ENCODE data around the gene SPRR1A. TPM values are rescaled to one million over a fixed set of nuclear protein-coding genes. Genes with fewer than 3 reads are reported as not detected.
A peak's percentile ranks its signal among the peaks of the same experiment; 100 is the strongest.

SPRR1A gene
- polyA plus RNA-seq, 3 donors: not detected

GRCh38 chr1:152941037-152941711 lies 42.7 kb upstream of the SPRR1A start:
- no peak overlapping the region for H3K27ac ChIP-seq (ENCODE audit: low read depth in 1 of 2, low read length in 2 of 2)
- no peaks in the 10 kb centered on the region for H3K79me2 ChIP-seq (ENCODE audit: insufficient read depth, low read length)
- intact Hi-C loops (cut with micrococcal nuclease): no loop called here
- no peaks in the 10 kb centered on the region for H3K4me1 ChIP-seq (ENCODE audit: control insufficient read depth in 1 of 2, insufficient read depth in 2 of 2, low read length in 2 of 2)
- H3K4me2 ChIP-seq (replicated peaks; ENCODE audit: extremely low read depth, low read length, poor library complexity, severe bottlenecking): no peak overlapping the region
- no peak for TF ChIP-seq CTCF (IDR thresholded peaks at IDR 0.05)
- H3K4me3 ChIP-seq (replicated peaks in 1 of 3; ENCODE audit: low read depth in 2 of 3, low read length in 3 of 3): no peak overlapping the region
- H3K27me3 ChIP-seq (ENCODE audit: control insufficient read depth in 2 of 2, insufficient read depth in 2 of 2, low read length in 2 of 2): no peaks in the 10 kb centered on the region
- no peaks in the 10 kb centered on the region for H3K36me3 ChIP-seq (replicated peaks in 1 of 2; ENCODE audit: control insufficient read depth in 1 of 2, insufficient read depth in 2 of 2, low read length in 2 of 2)
- Mint-ChIP-seq H3K27me3 (ENCODE audit: low read depth in 3 of 3) (peaks cover 2 to 8% (median 3%) of the 10 kb centered on the region in 3 donors), H3K36me3 (no peaks in the 10 kb centered on the region), H3K4me1 (no peaks in the 10 kb centered on the region), H3K27ac (no peak overlapping the region), H3K9me3 (peaks cover 0 to 3% (median 1%) of the 10 kb centered on the region in 7 donors), H3K4me3 (no peak overlapping the region)
- DNase-seq: no peak
- no peak overlapping the region for H3K9ac ChIP-seq (ENCODE audit: insufficient read depth, low read length, poor library complexity, severe bottlenecking)
- WGBS (ENCODE audit: insufficient coverage): 84% methylated on average over 7 of the region's 8 CpGs
- H2AFZ ChIP-seq (ENCODE audit: insufficient read depth, low read depth, low read length, poor library complexity, severe bottlenecking): no peak overlapping the region
- H3K9me3 ChIP-seq (replicated peaks in 1 of 2; ENCODE audit: control insufficient read depth in 1 of 2, insufficient read depth in 1 of 2, low read length in 2 of 2): no peaks in the 10 kb centered on the region
- H4K20me1 ChIP-seq (ENCODE audit: insufficient read depth, low read length): no peaks in the 10 kb centered on the region

GRCh38 chr1:152942161-152942560 lies 41.7 kb upstream of the SPRR1A start:
- H3K9me3 ChIP-seq (replicated peaks in 1 of 2; ENCODE audit: control insufficient read depth in 1 of 2, insufficient read depth in 1 of 2, low read length in 2 of 2): no peaks in the 10 kb centered on the region
- H2AFZ ChIP-seq (ENCODE audit: insufficient read depth, low read depth, low read length, poor library complexity, severe bottlenecking): no peak overlapping the region
- no peaks in the 10 kb centered on the region for H3K4me1 ChIP-seq (ENCODE audit: control insufficient read depth in 1 of 2, insufficient read depth in 2 of 2, low read length in 2 of 2)
- TF ChIP-seq CTCF (IDR thresholded peaks at IDR 0.05): no peak
- H3K9me3 Mint-ChIP-seq: peaks cover 0 to 3% (median 1%) of the 10 kb centered on the region in 7 donors
- no peaks in the 10 kb centered on the region for H3K27me3 ChIP-seq (ENCODE audit: control insufficient read depth in 2 of 2, insufficient read depth in 2 of 2, low read length in 2 of 2)
- no peaks in the 10 kb centered on the region for H3K36me3 Mint-ChIP-seq
- no peak overlapping the region for H3K4me3 ChIP-seq (replicated peaks in 1 of 3; ENCODE audit: low read depth in 2 of 3, low read length in 3 of 3)
- no peaks in the 10 kb centered on the region for H3K36me3 ChIP-seq (replicated peaks in 1 of 2; ENCODE audit: control insufficient read depth in 1 of 2, insufficient read depth in 2 of 2, low read length in 2 of 2)
- no peaks in the 10 kb centered on the region for H3K79me2 ChIP-seq (ENCODE audit: insufficient read depth, low read length)
- no peak overlapping the region for H3K27ac ChIP-seq (ENCODE audit: low read depth in 1 of 2, low read length in 2 of 2)
- H3K4me3 Mint-ChIP-seq: no peak overlapping the region
- peaks cover 1 to 8% (median 3%) of the 10 kb centered on the region in 3 donors for H3K27me3 Mint-ChIP-seq (ENCODE audit: low read depth in 3 of 3)
- 90% methylated on average over 2 of the region's 2 CpGs for WGBS (ENCODE audit: insufficient coverage)
- intact Hi-C loops (cut with micrococcal nuclease): no loop called here
- H3K27ac Mint-ChIP-seq: peak overlapping the region in 1 of 7 donors; percentile 28
- H3K4me1 Mint-ChIP-seq: no peaks in the 10 kb centered on the region
- no peak overlapping the region for H3K4me2 ChIP-seq (replicated peaks; ENCODE audit: extremely low read depth, low read length, poor library complexity, severe bottlenecking)
- no peaks in the 10 kb centered on the region for H4K20me1 ChIP-seq (ENCODE audit: insufficient read depth, low read length)
- no peak for DNase-seq
- H3K9ac ChIP-seq (ENCODE audit: insufficient read depth, low read length, poor library complexity, severe bottlenecking): no peak overlapping the region
